HL-60 (cell line): ENCODE results near the gene MCOLN1.

Source experiments
- DNase-seq, 2 experiments: peaks; one replicate each; pipeline ENCODE4 v3.0.0-alpha.2; 2010 to 2020; ENCODE audit warnings: low read depth in 1 of 2, low spot score in 1 of 2
- H3K27ac ChIP-seq: fragments of 250-450 bp; sonication (Bioruptor Pico); replicated peaks from 2 replicates; pipeline ENCODE4 v1.5.1; 2020; ENCODE audit warnings: mild to moderate bottlenecking, moderate library complexity
- H3K27me3 ChIP-seq: fragments of 250-450 bp; sonication (Bioruptor Pico); 2 replicates; pipeline ENCODE4 v1.5.1; 2021; ENCODE audit warnings: mild to moderate bottlenecking, moderate library complexity; ENCODE audit not compliant: insufficient read depth, poor library complexity, severe bottlenecking
- H3K4me3 ChIP-seq: replicated peaks from 2 replicates; pipeline ENCODE4 v1.5.1; 2011; ENCODE audit warnings: mild to moderate bottlenecking, control low read depth, low read length; ENCODE audit not compliant: insufficient read depth
- GABPA ChIP-seq: IDR thresholded peaks from 2 replicates; pipeline ENCODE4 v1.6.1; 2012; ENCODE audit warnings: low read depth
- POLR2AphosphoS5 ChIP-seq: IDR thresholded peaks from 2 replicates; pipeline ENCODE4 v1.6.1; 2012; ENCODE audit warnings: low read depth
- SPI1 ChIP-seq: IDR thresholded peaks from 2 replicates; pipeline ENCODE4 v1.6.1; 2012; ENCODE audit warnings: low read depth, mild to moderate bottlenecking, borderline replicate concordance
- TF ChIP-seq, protein P1 (sequence below): IDR thresholded peaks from one replicate; pipeline ENCODE4 v1.5.1; 2011; ENCODE audit warnings: low read length, control low read depth, inconsistent platforms; ENCODE audit not compliant: insufficient read depth
- TF ChIP-seq, protein P2 (sequence below): IDR thresholded peaks from 2 replicates; pipeline ENCODE4 v1.6.1; 2012; ENCODE audit warnings: low read depth; ENCODE audit not compliant: insufficient replicate concordance

Gene MCOLN1

DNA sequence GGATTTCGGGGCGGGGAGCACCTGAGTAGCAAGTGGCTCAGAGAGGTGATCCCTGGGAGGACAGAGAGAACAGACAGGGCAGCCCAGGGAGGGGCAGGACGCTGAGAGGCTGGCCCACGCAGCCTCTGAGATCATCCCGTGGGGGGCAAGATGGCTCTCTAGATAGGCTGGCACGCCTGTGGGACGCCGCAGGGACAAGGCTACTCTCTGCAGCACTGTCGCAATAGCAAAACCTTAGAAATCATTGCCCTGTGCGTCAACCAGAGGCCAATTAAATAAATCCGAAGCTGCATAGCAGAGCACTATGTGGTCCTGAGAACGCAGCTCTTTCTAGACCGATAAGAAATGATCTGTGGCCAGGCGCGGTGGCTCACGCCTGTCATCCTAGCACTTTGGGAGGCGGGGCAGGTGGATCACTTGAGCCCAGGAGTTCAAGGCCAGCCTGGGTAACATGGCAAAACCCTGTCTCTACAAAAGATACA lies 38.7 kb upstream of the MCOLN1 start:
- DNase-seq, result peak; percentile 44 to 49
- TF ChIP-seq, protein P1, sequence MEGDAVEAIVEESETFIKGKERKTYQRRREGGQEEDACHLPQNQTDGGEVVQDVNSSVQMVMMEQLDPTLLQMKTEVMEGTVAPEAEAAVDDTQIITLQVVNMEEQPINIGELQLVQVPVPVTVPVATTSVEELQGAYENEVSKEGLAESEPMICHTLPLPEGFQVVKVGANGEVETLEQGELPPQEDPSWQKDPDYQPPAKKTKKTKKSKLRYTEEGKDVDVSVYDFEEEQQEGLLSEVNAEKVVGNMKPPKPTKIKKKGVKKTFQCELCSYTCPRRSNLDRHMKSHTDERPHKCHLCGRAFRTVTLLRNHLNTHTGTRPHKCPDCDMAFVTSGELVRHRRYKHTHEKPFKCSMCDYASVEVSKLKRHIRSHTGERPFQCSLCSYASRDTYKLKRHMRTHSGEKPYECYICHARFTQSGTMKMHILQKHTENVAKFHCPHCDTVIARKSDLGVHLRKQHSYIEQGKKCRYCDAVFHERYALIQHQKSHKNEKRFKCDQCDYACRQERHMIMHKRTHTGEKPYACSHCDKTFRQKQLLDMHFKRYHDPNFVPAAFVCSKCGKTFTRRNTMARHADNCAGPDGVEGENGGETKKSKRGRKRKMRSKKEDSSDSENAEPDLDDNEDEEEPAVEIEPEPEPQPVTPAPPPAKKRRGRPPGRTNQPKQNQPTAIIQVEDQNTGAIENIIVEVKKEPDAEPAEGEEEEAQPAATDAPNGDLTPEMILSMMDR, result no peak
- TF ChIP-seq GABPA (no peak), POLR2AphosphoS5 (no peak), SPI1 (no peak)
- TF ChIP-seq, protein P2, sequence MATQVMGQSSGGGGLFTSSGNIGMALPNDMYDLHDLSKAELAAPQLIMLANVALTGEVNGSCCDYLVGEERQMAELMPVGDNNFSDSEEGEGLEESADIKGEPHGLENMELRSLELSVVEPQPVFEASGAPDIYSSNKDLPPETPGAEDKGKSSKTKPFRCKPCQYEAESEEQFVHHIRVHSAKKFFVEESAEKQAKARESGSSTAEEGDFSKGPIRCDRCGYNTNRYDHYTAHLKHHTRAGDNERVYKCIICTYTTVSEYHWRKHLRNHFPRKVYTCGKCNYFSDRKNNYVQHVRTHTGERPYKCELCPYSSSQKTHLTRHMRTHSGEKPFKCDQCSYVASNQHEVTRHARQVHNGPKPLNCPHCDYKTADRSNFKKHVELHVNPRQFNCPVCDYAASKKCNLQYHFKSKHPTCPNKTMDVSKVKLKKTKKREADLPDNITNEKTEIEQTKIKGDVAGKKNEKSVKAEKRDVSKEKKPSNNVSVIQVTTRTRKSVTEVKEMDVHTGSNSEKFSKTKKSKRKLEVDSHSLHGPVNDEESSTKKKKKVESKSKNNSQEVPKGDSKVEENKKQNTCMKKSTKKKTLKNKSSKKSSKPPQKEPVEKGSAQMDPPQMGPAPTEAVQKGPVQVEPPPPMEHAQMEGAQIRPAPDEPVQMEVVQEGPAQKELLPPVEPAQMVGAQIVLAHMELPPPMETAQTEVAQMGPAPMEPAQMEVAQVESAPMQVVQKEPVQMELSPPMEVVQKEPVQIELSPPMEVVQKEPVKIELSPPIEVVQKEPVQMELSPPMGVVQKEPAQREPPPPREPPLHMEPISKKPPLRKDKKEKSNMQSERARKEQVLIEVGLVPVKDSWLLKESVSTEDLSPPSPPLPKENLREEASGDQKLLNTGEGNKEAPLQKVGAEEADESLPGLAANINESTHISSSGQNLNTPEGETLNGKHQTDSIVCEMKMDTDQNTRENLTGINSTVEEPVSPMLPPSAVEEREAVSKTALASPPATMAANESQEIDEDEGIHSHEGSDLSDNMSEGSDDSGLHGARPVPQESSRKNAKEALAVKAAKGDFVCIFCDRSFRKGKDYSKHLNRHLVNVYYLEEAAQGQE, result no peak
- Histone ChIP-seq H3K27ac (no peak overlapping the region), H3K27me3 (peaks cover 6% of the 10 kb centered on the region), H3K4me3 (no peak overlapping the region)

DNA sequence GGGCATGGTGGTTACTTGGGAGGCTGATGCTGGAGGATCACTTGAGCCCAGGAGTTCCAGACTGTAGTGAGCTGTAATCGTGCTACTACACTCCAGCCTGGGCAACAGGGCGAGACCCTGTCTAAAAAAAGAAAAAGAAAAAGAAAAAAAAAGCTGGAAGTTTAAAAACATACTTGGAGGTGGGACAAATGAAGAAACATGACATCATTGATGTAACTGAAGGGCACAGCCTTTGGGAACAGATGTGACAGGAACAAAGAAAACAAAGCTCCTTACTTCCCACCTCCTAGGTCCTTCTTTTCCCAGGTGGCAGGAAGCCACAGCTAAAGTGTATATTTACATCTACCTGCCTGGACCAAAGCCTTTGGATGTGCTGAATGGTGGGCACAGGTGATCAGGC lies 35.5 kb upstream of the MCOLN1 start:
- no peak for TF ChIP-seq POLR2AphosphoS5
- TF ChIP-seq, protein P1, result no peak
- TF ChIP-seq SPI1, result no peak
- no peak for TF ChIP-seq GABPA
- TF ChIP-seq, protein P2, result no peak
- DNase-seq, result no peak
- Histone ChIP-seq H3K27ac (no peak overlapping the region), H3K4me3 (no peak overlapping the region), H3K27me3 (peaks cover 6% of the 10 kb centered on the region)

DNA sequence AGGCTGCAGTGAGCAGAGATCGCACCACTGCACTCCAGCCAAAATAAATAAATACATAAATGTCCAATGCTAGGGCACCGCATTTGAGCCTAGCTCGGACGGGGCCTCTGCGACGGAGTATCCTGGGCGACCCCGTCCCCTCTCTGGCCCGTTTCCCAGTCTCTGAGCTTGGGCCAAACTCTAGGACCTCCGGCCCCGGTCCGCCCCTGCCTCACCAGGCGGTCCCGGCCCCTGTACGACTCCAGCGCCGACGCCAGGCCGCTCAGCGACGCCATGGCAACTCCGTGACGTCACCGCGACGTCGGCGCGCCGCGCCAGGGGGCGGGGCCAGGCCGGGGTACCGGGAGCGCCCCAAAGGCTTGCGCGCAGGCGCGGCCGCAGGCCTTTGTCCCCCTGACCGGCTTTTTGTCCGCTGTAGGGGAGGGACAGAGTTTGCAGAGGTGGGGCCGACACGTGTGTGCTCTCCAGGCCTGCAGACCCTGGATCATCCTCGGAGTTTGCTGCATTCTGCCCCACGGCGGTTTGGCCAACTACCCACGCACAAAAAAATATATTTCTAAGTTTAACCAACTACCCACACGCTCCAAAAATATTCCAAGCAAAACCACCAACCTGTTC lies 33.6 kb upstream of the MCOLN1 start, which contains the start of gene PEX11G:
Gene PEX11G (minus strand): TSS at position 300 of the 618 bp plus-strand sequence. CDS start 25 bp downstream, at position 275.
- TF ChIP-seq POLR2AphosphoS5 (no peak), GABPA (no peak)
- Histone ChIP-seq H3K4me3 (no peak within 1 kb of the TSS), H3K27ac (peak within 1 kb of the TSS; percentile 33; the same call in 1 of the 2 replicates), H3K27me3 (no peaks in the 10 kb centered on the region)
- DNase-seq, result peak in 1 of 2 experiments; percentile 59

DNA sequence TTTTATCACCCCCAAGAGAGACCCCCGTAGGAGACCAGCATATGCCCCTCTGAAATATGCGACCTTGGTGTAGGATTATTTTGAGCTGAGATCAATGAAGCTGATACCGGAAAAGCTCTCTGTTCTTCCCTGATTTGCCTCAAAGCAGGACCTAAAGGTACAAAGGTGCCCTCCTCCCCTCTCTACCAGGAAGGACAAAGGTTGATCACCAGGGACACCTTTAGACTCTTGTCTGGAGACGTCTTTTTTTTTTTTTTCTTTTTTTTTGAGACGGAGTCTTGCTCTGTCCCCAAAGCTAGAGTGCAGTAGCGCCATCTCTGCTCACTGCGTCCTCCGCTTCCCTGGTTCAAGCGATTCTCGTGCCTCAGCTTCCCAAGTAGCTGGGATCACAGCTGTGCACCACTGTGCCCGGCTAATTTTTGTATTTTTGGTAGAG lies 32.8 kb upstream of the MCOLN1 start:
- no peaks in the 10 kb centered on the region for H3K27me3 ChIP-seq
- no peak overlapping the region for H3K27ac ChIP-seq
- H3K4me3 ChIP-seq, result no peak overlapping the region
- no peak for DNase-seq
- TF ChIP-seq, protein P2, result no peak
- TF ChIP-seq, protein P1, result no peak
- TF ChIP-seq GABPA (no peak), POLR2AphosphoS5 (no peak), SPI1 (no peak)
